Measurements from ENCODE around the gene BAZ2B.

DNA sequence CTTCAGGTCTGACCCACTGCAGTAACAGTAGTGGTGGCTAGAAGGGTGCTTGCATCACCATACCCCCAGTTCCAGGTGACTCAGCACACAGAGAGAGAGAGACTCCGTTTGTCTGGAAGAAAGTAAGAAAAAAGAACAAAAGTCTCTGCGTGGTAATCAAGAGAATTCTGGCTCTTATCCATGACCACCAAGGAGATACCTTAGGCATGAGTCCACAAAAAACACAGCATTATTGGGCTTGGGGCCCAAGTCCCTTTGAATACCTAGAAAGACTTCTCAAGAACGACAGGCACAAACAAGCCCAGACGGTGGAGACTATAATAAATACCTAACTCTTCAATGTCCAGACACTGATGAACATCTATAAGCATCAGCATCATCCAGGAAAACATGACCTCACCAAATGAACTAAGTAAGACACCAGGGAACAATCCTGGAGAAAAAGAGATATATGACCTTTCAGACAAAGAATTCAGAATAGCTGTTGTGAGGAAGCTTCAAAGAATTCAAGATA lies 21.7 kb upstream of the BAZ2B start:
- TF ChIP-seq, protein P1, sequence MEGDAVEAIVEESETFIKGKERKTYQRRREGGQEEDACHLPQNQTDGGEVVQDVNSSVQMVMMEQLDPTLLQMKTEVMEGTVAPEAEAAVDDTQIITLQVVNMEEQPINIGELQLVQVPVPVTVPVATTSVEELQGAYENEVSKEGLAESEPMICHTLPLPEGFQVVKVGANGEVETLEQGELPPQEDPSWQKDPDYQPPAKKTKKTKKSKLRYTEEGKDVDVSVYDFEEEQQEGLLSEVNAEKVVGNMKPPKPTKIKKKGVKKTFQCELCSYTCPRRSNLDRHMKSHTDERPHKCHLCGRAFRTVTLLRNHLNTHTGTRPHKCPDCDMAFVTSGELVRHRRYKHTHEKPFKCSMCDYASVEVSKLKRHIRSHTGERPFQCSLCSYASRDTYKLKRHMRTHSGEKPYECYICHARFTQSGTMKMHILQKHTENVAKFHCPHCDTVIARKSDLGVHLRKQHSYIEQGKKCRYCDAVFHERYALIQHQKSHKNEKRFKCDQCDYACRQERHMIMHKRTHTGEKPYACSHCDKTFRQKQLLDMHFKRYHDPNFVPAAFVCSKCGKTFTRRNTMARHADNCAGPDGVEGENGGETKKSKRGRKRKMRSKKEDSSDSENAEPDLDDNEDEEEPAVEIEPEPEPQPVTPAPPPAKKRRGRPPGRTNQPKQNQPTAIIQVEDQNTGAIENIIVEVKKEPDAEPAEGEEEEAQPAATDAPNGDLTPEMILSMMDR (IDR thresholded peaks at IDR 0.05; ENCODE audit: low read length): no peak
- TF ChIP-seq EZH2 (optimal IDR thresholded peaks at IDR 0.05; ENCODE audit: low read depth, low read length): no peak

Data from MM.1S (cell line).